ENCODE data around the gene HMX3.

HMX3 gene

DNA sequence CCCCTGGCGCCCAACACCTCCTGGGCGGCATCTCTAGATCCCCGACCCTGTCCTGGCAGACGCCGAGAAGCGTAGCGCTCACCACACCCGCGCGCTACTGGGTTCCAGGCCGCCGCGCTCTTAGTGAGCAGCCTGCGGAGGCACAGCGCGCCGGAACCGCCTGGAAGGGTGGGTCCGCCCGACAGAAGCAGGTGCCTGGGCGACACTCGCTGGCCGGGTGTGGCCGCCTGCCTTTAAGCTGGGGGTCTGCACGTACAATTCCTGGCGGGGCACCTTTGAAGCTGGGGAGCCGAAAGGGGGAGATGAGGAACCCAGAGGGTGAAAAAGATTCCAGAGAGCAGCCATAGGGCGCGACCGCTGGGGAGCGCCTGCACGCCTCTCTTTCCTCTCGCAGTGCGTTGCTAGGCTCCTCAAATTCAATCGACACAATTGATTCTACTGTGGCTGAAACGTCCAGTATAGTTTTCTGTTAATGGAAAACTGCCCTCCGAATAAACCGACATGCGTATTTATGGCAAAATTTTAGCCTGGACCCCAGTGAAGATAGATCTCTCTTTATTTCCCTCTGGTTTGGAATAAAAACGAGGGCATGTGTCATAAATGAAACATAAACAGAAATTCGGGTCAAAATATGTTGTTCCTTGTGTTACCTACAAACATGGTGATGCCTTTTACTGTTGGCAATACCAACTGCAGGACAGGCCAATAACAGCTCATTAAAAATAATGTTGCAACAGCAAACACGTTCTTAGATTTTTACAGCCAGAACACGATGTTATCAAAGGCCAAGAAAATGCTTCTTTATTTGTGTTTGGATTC lies 4.6 kb downstream of the HMX3 start:
- TF ChIP-seq, protein P1, sequence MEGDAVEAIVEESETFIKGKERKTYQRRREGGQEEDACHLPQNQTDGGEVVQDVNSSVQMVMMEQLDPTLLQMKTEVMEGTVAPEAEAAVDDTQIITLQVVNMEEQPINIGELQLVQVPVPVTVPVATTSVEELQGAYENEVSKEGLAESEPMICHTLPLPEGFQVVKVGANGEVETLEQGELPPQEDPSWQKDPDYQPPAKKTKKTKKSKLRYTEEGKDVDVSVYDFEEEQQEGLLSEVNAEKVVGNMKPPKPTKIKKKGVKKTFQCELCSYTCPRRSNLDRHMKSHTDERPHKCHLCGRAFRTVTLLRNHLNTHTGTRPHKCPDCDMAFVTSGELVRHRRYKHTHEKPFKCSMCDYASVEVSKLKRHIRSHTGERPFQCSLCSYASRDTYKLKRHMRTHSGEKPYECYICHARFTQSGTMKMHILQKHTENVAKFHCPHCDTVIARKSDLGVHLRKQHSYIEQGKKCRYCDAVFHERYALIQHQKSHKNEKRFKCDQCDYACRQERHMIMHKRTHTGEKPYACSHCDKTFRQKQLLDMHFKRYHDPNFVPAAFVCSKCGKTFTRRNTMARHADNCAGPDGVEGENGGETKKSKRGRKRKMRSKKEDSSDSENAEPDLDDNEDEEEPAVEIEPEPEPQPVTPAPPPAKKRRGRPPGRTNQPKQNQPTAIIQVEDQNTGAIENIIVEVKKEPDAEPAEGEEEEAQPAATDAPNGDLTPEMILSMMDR (conservative IDR thresholded peaks at IDR 0.05; ENCODE audit: low read depth, low read length), result peak; percentile 7
- H3K4me3 ChIP-seq (ENCODE audit: low read length), result no peak overlapping the region
- no peak for DNase-seq (ENCODE audit: low read depth)

DNA sequence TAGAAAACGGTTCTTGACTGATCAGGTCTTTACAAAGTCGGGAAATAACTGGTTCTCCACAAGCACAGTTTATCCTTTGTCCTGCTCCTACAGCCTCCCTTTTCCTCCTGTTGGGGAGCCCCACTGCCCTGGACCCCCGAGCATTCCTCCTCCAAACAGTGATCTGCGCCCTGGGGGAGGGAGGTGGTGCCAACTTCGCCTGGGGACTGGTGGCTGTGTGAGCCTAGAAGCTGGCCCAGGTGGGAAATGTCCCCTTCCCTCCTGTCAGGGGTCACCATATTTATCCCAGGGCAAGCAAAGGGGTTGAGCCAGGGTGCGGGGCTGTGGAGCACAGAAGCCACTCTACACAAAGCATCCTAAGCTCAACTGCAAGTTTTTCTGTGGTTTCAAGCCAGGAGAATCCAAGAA lies 5.2 kb downstream of the HMX3 start:
- H3K4me3 ChIP-seq (ENCODE audit: low read length), result no peak overlapping the region
- TF ChIP-seq, protein P1 (conservative IDR thresholded peaks at IDR 0.05; ENCODE audit: low read depth, low read length), result no peak
- DNase-seq (ENCODE audit: low read depth), result no peak

DNA sequence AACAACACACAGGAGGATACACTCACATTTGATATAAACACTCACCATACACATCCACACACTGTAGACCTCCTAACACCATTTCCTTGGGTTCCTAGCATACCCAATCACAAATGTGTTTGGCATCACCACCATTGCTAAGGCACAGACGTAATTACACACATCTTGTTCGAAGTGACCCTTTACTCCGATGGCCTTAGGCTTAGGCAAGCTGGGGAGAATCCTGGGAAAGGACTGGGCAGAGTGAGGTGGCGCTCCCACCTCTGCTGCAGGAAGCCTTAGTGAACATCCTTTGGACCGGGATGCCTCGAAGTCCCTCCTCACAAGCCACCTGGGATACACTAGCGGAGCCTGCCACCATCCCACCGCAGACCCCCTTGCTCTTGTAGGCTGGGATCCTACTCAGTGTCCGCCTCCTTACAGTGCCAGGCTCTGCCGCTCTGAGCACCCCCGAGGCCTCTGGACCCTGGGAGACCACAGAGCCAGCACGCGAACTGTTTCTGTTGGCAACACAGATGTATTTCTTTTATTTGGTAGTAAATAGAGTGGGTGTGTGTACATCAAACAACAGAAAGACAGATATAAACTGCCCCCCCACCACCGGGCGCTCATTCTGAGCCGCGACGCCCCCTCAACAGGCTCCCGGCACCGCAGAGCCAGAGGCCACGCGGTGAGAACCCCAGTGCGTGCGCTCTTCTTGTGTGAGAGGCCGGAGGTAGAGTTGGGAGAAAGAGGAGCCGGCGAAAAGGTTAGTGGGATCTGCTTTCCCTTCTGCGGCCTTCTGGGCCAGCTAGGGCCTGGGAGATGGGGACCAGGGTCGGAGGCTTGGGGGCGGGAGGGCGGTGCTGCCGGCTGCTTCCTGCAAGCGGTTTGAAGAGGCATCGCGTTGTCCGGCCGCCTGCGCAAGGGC lies 6.3 kb downstream of the HMX3 start:
- H3K4me3 ChIP-seq (ENCODE audit: low read length), result no peak overlapping the region

DNA sequence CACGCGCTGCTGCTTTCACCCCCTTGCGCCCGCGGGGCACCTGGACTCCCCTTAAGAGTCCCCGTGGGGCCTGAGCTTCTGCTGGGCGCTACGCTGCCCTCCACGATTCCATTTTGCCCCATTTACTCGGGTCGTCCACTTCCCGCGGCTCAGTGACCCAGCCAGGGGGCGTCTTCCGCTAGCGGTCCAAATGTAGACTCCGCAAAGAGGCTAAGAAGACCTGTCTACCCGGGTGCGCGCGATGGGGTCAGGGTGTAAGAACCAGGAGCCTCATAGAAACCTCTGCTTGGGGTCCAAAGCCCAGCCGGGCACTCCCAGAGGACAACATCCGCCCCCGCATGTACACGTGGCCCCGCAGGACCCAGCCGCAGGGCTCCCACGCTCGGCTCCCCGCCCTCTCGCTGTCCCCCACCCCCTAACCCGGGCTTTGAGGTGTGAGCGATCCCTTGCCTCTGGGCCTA lies 7.0 kb downstream of the HMX3 start:
- H3K4me3 ChIP-seq (ENCODE audit: low read length), result no peak overlapping the region
- DNase-seq (ENCODE audit: low read depth), result no peak
- TF ChIP-seq, protein P1 (conservative IDR thresholded peaks at IDR 0.05; ENCODE audit: low read depth, low read length), result no peak

More for the DNA sequence above, 6.3 kb downstream of the HMX3 start:
- no peak for DNase-seq (ENCODE audit: low read depth)
- TF ChIP-seq, protein P1 (conservative IDR thresholded peaks at IDR 0.05; ENCODE audit: low read depth, low read length), result no peak

DNA sequence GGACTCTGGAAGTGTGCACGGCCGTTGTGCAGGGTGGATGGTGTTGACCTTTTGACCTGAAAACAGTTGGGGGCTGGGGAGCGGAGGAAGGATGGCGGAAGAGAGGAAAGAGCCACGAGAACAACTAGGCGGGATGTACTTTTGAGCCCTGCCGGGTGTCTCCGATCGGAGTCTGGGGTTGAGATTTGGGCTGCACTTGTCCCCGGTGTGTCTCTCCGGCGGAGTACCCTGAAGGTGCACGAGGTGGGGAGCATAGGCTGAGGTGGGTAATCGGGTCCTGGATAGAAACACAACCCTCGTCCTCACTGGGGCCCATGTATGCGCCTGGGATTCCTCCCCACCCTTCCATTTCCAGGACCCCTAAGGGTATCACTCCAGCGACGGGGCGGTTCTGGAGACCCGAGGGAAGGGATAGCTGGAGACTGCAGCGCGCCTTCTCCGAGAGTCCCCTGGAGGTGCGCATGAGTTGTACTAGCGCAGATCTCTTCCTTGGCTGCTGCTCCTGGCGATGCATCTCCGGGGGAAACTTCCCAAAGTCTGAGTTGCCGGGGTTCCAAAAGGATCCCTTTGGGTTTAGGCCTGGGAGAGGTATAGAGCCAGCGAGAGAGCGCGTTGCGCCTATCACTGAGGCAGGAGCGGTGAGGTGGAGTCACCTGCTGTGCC lies 7.5 kb downstream of the HMX3 start:
- no peak for DNase-seq (ENCODE audit: low read depth)
- TF ChIP-seq, protein P1 (conservative IDR thresholded peaks at IDR 0.05; ENCODE audit: low read depth, low read length), result no peak
- no peak overlapping the region for H3K4me3 ChIP-seq (ENCODE audit: low read length)

DNA sequence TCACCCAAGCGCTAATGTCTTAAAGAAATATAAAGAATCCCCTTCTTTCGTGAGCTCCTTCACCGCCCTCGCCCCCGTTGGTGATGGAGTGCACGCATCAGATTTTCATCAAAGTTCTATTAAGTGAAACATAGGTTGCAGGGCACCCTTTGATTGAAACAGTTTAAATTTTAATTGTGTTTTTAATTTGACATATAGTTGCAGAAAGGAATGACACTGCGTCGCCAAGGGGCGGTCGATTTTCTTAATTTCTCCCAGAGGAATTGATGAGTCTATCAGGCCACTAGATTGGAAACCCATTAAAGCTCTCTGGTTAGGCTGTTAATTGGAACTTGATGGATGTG lies 8.0 kb downstream of the HMX3 start:
- TF ChIP-seq, protein P1 (conservative IDR thresholded peaks at IDR 0.05; ENCODE audit: low read depth, low read length), result no peak
- H3K4me3 ChIP-seq (ENCODE audit: low read length), result no peak overlapping the region
- no peak for DNase-seq (ENCODE audit: low read depth)

All from retinal pigment epithelial cell (primary cell).